Mucosa of stomach (tissue), 1 donor: Measurements from ENCODE around the gene TBXA2R.

Source experiments
- H3K27me3 ChIP-seq: one replicate; pipeline ENCODE4 v1.7.0; 2013; ENCODE audit warnings: mild to moderate bottlenecking, low read length; ENCODE audit not compliant: control insufficient read depth, insufficient read depth
- H3K36me3 ChIP-seq: one replicate; pipeline ENCODE4 v1.7.0; 2013; ENCODE audit warnings: low read length; ENCODE audit not compliant: control insufficient read depth, insufficient read depth
- H3K4me1 ChIP-seq: one replicate; pipeline ENCODE4 v1.7.0; 2013; ENCODE audit warnings: mild to moderate bottlenecking, low read length; ENCODE audit not compliant: control insufficient read depth, insufficient read depth
- H3K4me3 ChIP-seq: one replicate; pipeline ENCODE4 v1.7.0; 2013; ENCODE audit warnings: low read length
- H3K9ac ChIP-seq: one replicate; pipeline ENCODE4 v1.7.0; 2013; ENCODE audit warnings: mild to moderate bottlenecking, low read length, moderate library complexity
- H3K9me3 ChIP-seq: one replicate; pipeline ENCODE4 v1.7.0; 2013; ENCODE audit warnings: mild to moderate bottlenecking, low read length, moderate library complexity; ENCODE audit not compliant: control insufficient read depth
- donor health status: Pancreatic carcinoma.

TBXA2R gene

DNA sequence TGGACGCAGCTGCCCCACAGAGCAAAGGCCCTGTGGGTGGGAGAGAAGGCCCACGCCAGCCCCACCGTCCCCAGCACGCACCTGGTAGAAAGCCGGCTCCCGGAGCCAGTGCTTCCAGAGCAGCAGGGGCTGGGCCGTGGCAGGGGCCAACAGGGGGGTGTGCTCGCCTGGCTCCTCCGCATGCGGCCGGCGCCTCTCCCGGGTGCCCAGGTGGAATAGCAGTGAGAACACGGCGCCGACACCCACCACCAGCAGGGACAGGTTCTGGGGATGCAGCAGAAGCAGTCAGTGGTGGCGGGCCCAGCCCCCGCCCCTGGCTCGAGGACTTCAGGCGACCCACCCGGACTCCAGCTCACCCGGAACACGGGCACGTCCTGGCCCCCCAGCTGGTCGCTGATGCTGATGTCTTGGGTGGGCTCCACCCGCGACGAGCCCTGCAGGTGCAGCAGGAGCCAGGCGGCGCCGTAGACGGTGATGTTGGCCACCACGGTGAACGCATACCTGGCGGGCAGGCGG is 58.9 kb downstream of the TBXA2R start:
- Histone ChIP-seq H3K36me3 (no peaks in the 10 kb centered on the region), H3K4me3 (no peak overlapping the region), H3K4me1 (no peaks in the 10 kb centered on the region), H3K9ac (no peak overlapping the region), H3K27me3 (no peaks in the 10 kb centered on the region), H3K9me3 (no peaks in the 10 kb centered on the region)

DNA sequence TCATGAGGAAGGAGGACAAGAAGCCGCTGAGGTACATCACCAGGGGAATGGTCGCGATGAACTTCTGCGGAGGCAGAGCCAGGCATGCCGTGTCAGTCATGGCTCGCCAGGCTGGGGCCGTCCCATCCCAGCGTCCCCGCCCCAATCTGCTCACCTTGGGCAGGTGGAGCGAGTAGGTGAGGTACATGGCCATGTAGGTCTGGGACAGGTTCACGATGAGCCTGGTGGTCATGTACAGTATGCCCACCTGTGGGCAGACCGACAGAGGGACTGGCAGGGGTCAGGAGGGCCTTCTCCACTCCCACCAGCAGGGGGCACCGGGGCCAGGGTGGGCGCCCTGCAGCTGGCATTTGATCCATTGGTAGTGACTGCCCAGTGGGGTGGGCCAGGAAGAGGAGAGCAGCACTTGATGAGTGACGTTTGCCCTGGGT is 59.4 kb downstream of the TBXA2R start:
- no peak overlapping the region for H3K4me3 ChIP-seq
- no peaks in the 10 kb centered on the region for H3K4me1 ChIP-seq
- H3K9ac ChIP-seq: no peak overlapping the region
- H3K9me3 ChIP-seq: no peaks in the 10 kb centered on the region
- H3K27me3 ChIP-seq: no peaks in the 10 kb centered on the region
- H3K36me3 ChIP-seq: no peaks in the 10 kb centered on the region

DNA sequence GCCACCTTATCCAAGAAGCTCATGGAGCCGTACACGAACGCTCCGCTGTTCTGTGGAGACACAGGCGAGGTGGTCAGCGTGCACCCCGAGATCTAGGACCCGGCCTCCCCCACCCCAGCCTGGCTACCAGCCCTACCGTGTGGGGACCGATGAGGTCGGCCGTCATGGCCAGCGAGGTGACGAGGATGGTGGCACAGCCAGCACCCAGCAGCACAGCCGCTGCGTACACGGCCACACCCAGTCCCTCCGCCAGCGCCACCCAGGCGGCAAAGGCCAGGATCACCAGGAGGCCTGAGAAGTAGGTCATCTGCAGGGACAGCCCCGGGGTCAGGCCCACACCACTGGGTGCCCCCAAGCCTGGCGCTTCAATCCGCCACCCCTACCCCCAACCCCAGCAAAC is 60.6 kb downstream of the TBXA2R start:
- Histone ChIP-seq H3K36me3 (no peaks in the 10 kb centered on the region), H3K4me3 (no peak overlapping the region), H3K9ac (no peak overlapping the region), H3K4me1 (no peaks in the 10 kb centered on the region), H3K9me3 (no peaks in the 10 kb centered on the region), H3K27me3 (no peaks in the 10 kb centered on the region)

DNA sequence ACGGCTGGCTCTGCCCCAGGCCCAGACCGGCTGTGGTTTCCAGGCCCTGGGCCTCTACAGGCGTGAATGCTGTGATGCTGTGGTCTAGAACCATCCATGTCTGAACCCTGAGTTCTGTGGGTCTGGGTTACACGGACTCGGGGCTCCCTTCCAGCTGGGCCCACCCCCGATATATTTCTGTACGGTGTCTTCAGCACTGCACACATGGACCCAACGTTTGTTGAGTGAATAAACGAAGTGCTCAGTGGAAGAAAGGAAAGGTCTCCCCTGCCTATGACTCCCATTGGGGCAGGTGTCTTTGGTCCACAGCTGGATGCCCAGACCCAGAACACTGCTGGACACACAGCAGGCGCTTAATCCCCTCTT is 61.0 kb downstream of the TBXA2R start:
- Histone ChIP-seq H3K4me1 (no peaks in the 10 kb centered on the region), H3K36me3 (no peaks in the 10 kb centered on the region), H3K9me3 (no peaks in the 10 kb centered on the region), H3K9ac (no peak overlapping the region), H3K4me3 (no peak overlapping the region), H3K27me3 (no peaks in the 10 kb centered on the region)

DNA sequence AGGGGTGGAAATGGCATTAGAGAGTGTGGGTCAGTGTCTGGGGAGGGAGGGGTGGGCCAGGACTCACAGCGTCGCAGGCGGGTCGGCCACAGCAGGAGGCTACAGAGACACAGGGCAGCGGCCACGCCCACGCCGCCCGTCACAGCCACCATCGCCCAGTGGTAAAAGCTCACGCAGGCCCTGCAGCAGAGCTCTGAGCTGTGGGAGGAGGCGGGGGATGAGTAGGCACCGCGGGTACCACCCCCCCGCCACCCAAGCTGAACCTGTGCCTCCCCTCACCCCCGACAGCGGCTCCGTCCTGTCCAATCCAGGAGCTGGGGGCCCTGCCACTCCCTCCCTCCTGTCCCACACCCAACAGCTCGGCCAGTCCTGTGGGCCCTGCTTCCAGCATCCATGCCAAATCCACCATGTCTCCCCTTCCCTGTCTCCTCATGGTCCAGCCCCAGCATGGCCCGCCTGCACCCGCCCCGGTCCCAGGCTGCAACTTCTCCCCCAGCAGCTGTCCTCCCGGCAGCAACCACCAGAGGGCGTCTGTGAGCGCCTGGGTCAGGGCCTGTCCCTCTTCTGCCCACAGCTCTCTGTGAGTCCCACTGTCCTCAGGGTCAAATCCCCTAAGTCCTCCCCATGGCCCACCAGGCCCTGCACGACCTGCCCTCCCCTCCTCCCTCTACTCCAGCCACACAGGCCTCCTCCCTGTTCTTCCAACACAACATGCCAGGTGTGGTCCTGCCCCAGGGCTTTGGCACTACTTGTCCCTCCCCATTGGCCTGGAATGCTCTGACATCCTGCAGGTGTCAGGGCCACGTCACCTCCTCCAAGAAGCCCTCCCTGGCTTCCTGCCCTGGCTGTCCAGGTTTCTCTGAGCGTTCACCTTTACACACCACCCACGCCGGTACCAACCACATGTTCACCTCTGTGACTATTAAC is 61.7 kb downstream of the TBXA2R start:
- Histone ChIP-seq H3K9ac (no peak overlapping the region), H3K36me3 (no peaks in the 10 kb centered on the region), H3K4me3 (no peak overlapping the region), H3K27me3 (no peaks in the 10 kb centered on the region), H3K9me3 (no peaks in the 10 kb centered on the region), H3K4me1 (no peaks in the 10 kb centered on the region)
